ENCODE results near the gene COL24A1. TPM values are rescaled to one million over a fixed set of nuclear protein-coding genes. Genes with fewer than 3 reads are reported as not detected.

Gene COL24A1
- total RNA-seq, 1 experiment from 2014 or later, result 0.08 TPM

DNA sequence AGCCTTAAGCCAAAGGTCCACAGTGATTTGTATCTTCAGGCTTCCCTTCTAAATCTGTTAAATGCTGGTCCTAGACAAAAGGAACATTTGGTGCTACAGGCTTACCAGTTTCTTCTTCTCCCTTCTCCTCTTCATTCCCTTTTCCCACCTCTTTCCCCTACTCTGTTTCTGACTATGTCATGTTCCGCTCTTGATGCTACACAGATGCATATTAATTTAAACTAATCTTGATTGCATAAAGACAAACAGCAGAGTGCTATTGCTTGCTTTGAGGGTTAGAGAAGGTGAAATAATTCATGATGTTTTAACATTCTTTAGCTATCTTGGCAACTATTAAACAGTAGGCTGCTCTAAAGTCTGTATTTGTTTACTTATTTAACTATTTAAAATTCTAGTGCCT, 34.3 kb upstream of the COL24A1 start:
- Histone ChIP-seq H3K9me3 (ENCODE audit: control insufficient read depth, insufficient read depth, low read depth, low read length) (no peaks in the 10 kb centered on the region), H3K4me3 (ENCODE audit: low read depth in 2 of 2, low read length in 2 of 2) (no peak overlapping the region), H3K36me3 (ENCODE audit: control insufficient read depth, insufficient read depth, low read length) (no peaks in the 10 kb centered on the region), H3K4me1 (ENCODE audit: control insufficient read depth, insufficient read depth, low read length) (no peaks in the 10 kb centered on the region), H3K27me3 (ENCODE audit: control insufficient read depth, insufficient read depth, low read length) (peaks cover 41% of the 10 kb centered on the region), H3K27ac (ENCODE audit: low read length) (no peak overlapping the region)
- DNase-seq (ENCODE audit: low read depth, low spot score) (no peak), ATAC-seq (no peak)
- POLR2A ChIA-PET, result no interaction called here
- BruUV-seq (replicated peaks), result no TSS peak
- in situ Hi-C loops (cut with HindIII; ENCODE audit: low pct_unique_long_range_greater_than_20kb, low sequenced_read_pairs) (no loop called here), intact Hi-C loops (cut with micrococcal nuclease; ENCODE audit: unreplicated experiment) (no loop called here)
- CTCF ChIA-PET, result no interaction called here
- no peak for TF ChIP-seq REST (IDR thresholded peaks at IDR 0.05; ENCODE audit: insufficient read depth in 1 of 2, low read depth in 2 of 2, low read length in 1 of 2)

DNA sequence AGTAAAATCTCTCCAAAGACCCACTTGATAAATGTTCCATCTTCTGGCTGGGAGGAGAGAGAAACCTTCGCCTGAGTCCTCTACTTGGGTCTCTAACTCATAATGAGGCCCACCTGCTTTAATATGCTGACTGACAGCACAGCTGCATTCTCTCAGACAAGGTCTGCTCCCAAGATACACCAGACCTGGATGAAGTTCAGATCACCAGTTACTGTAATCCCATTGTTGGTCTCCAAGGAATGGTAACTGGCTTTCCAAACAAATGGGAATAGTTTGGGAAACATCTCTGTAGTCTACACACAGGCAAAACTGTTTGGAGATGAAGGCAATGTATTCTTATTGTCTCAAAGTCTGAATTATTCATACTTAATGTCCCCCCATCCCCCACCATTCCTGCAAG, 27.9 kb upstream of the COL24A1 start:
- DNase-seq (ENCODE audit: low read depth, low spot score), result no peak
- CTCF ChIA-PET, result no interaction called here
- BruUV-seq (replicated peaks), result no TSS peak
- no peak overlapping the region for H3K4me3 ChIP-seq (ENCODE audit: low read depth in 2 of 2, low read length in 2 of 2)
- in situ Hi-C loops (cut with HindIII; ENCODE audit: low pct_unique_long_range_greater_than_20kb, low sequenced_read_pairs), result no loop called here
- no peak for ATAC-seq
- no peak for TF ChIP-seq REST (IDR thresholded peaks at IDR 0.05; ENCODE audit: insufficient read depth in 1 of 2, low read depth in 2 of 2, low read length in 1 of 2)
- TF ChIP-seq POLR2AphosphoS5 (IDR thresholded peaks at IDR 0.05; ENCODE audit: low read depth, low read length), result no peak
- TF ChIP-seq TCF7L2 (IDR thresholded peaks at IDR 0.05; ENCODE audit: low read depth, low read length), result no peak
- no peak for TF ChIP-seq CTCF (IDR thresholded peaks at IDR 0.05)
- TF ChIP-seq SIN3A (IDR thresholded peaks at IDR 0.05; ENCODE audit: borderline replicate concordance, insufficient read depth, low read depth, low read length), result no peak
- H3K27ac ChIP-seq (ENCODE audit: low read length), result no peak overlapping the region
- no peaks in the 10 kb centered on the region for H3K4me1 ChIP-seq (ENCODE audit: control insufficient read depth, insufficient read depth, low read length)
- intact Hi-C loops (cut with micrococcal nuclease; ENCODE audit: unreplicated experiment), result no loop called here
- no peaks in the 10 kb centered on the region for H3K36me3 ChIP-seq (ENCODE audit: control insufficient read depth, insufficient read depth, low read length)
- peaks cover 37% of the 10 kb centered on the region for H3K27me3 ChIP-seq (ENCODE audit: control insufficient read depth, insufficient read depth, low read length)
- no peaks in the 10 kb centered on the region for H3K9me3 ChIP-seq (ENCODE audit: control insufficient read depth, insufficient read depth, low read depth, low read length)
- POLR2A ChIA-PET, result no interaction called here

Measured in Panc1 (cell line).